H1 (cell line): ENCODE measurements around the gene CD81. TPM values are rescaled to one million over a fixed set of nuclear protein-coding genes. Genes with fewer than 3 reads are reported as not detected.

Source experiments
- CTCF ChIA-PET: fragments of 300-600 bp; sonication (Branson Sonifier 250); formaldehyde crosslinking; loops from one replicate; lab custom pipeline; 2021; ENCODE audit not compliant: partially characterized antibody; lab: Charles Lee
- POLR2A ChIA-PET: fragments of 300-600 bp; sonication (Branson Sonifier 250); formaldehyde crosslinking; loops from one replicate; lab custom pipeline; 2021; ENCODE audit warnings: inconsistent platforms; ENCODE audit not compliant: partially characterized antibody; lab: Charles Lee
- DNase-seq, 2 experiments: peaks; one replicate each; pipeline versions ENCODE4 v3.0.0 to v3.0.0-alpha.2; 2010 to 2022; ENCODE audit warnings: low spot score in 2 of 2, low read depth in 1 of 2, mixed read lengths in 1 of 2
- FAIRE-seq: peaks from 2 replicates; lab custom pipeline; 2011; peaks lifted over from hg19 to GRCh38; lab: Jason Lieb, UNC
- H2AFZ ChIP-seq: 2 replicates; pipeline ENCODE4 v1.8.1; 2012; ENCODE audit warnings: low read length, inconsistent platforms
- H2AK5ac ChIP-seq: 2 replicates; pipeline ENCODE4 v1.6.1; 2013; ENCODE audit warnings: low read depth, low read length
- H2BK120ac ChIP-seq: replicated peaks from 2 replicates; pipeline ENCODE3; 2013; ENCODE audit warnings: low read depth, low read length, inconsistent platforms
- H2BK12ac ChIP-seq: 2 replicates; pipeline ENCODE4 v1.6.1; 2013; ENCODE audit warnings: low read depth, low read length
- H2BK15ac ChIP-seq: 2 replicates; pipeline ENCODE4 v1.6.1; 2013; ENCODE audit warnings: low read length
- H2BK20ac ChIP-seq: 2 replicates; pipeline ENCODE4 v1.6.1; 2013; ENCODE audit warnings: low read length
- H2BK5ac ChIP-seq: 2 replicates; pipeline ENCODE4 v1.6.1; 2013; ENCODE audit warnings: low read depth, low read length
- H3K14ac ChIP-seq: 2 replicates; pipeline ENCODE4 v1.6.1; 2013; ENCODE audit warnings: inconsistent platforms; ENCODE audit not compliant: insufficient read length
- H3K18ac ChIP-seq: 2 replicates; pipeline ENCODE4 v1.6.1; 2013; ENCODE audit warnings: low read length; ENCODE audit errors: extremely low read depth
- H3K23ac ChIP-seq: 2 replicates; pipeline ENCODE4 v1.6.1; 2013; ENCODE audit warnings: inconsistent platforms; ENCODE audit not compliant: insufficient read length
- H3K23me2 ChIP-seq: 2 replicates; pipeline ENCODE4 v1.6.1; 2013; ENCODE audit warnings: low read depth, low read length
- H3K27ac ChIP-seq: 2 replicates; pipeline ENCODE4 v1.6.1; 2011; ENCODE audit warnings: low read depth, low read length, inconsistent platforms
- H3K27me3 ChIP-seq, 4 experiments: replicated peaks in 1 of 4; 1 replicate in 1 of 4; 2 replicates in 3 of 4; pipeline versions ENCODE4 v1.6.1 to v1.8.1; 2011 to 2013; ENCODE audit warnings: low read length in 3 of 4, mild to moderate bottlenecking in 3 of 4, inconsistent platforms in 2 of 4, mixed read lengths in 2 of 4, moderate library complexity in 1 of 4; ENCODE audit not compliant: control insufficient read depth in 3 of 4, insufficient read depth in 3 of 4; ENCODE audit errors: extremely low read depth in 1 of 4
- H3K36me3 ChIP-seq, 4 experiments: 2 replicates each; pipeline versions ENCODE4 v1.6.1 to v1.8.1; 2011 to 2013; ENCODE audit warnings: mild to moderate bottlenecking in 4 of 4, low read length in 3 of 4, moderate library complexity in 2 of 4, control low read depth in 1 of 4, inconsistent platforms in 1 of 4; ENCODE audit not compliant: insufficient read depth in 4 of 4, control insufficient read depth in 2 of 4
- H3K4ac ChIP-seq: replicated peaks from 2 replicates; pipeline ENCODE3; 2013; ENCODE audit warnings: low read length, low read depth, mixed read lengths, inconsistent platforms; ENCODE audit not compliant: insufficient read length
- H3K4me1 ChIP-seq, 4 experiments: replicated peaks in 1 of 4; 1 replicate in 1 of 4; 2 replicates in 3 of 4; pipeline versions ENCODE4 v1.6.1 to v1.8.1; 2011 to 2013; ENCODE audit warnings: low read length in 3 of 4, inconsistent platforms in 2 of 4, mixed read lengths in 1 of 4; ENCODE audit not compliant: insufficient read depth in 4 of 4, control insufficient read depth in 3 of 4
- H3K4me2 ChIP-seq, 2 experiments: 2 replicates each; pipeline versions ENCODE4 v1.6.1 to v1.8.1; 2011 to 2013; ENCODE audit warnings: low read depth in 2 of 2, low read length in 2 of 2, control low read depth in 1 of 2, inconsistent platforms in 1 of 2, mild to moderate bottlenecking in 1 of 2; ENCODE audit not compliant: insufficient read depth in 1 of 2
- H3K4me3 ChIP-seq, 4 experiments: fragments of 200-600, 300-600 bp in 1 of 4; sonication (generic), shearing (Covaris generic), sonication (Bioruptor Twin) in 1 of 4; 2 replicates each; pipeline versions ENCODE4 v1.5.1 to v1.8.1; 2011 to 2016; ENCODE audit warnings: low read length in 4 of 4, low read depth in 3 of 4, control low read depth in 2 of 4, inconsistent platforms in 2 of 4, mild to moderate bottlenecking in 2 of 4, mixed read lengths in 1 of 4, moderate library complexity in 1 of 4; ENCODE audit not compliant: insufficient read depth in 2 of 4; ENCODE audit errors: extremely low read depth in 1 of 4
- H3K56ac ChIP-seq: replicated peaks from 2 replicates; pipeline ENCODE3; 2013; ENCODE audit warnings: low read depth, mild to moderate bottlenecking, mixed read lengths, low read length, inconsistent platforms; ENCODE audit not compliant: insufficient read length
- H3K79me1 ChIP-seq: 2 replicates; pipeline ENCODE4 v1.6.1; 2013; ENCODE audit warnings: low read depth, low read length, control low read depth
- H3K79me2 ChIP-seq, 2 experiments: 2 replicates each; pipeline versions ENCODE4 v1.6.1 to v1.8.1; 2012 to 2013; ENCODE audit warnings: low read length in 2 of 2, mild to moderate bottlenecking in 2 of 2, inconsistent platforms in 1 of 2; ENCODE audit not compliant: insufficient read depth in 2 of 2, control insufficient read depth in 1 of 2
- H3K9ac ChIP-seq, 4 experiments: replicated peaks in 1 of 4; 1 replicate in 1 of 4; 2 replicates in 3 of 4; pipeline versions ENCODE4 v1.6.1 to v1.8.1; 2011 to 2013; ENCODE audit warnings: low read depth in 3 of 4, low read length in 3 of 4, control low read depth in 2 of 4, mild to moderate bottlenecking in 2 of 4, moderate library complexity in 2 of 4, inconsistent platforms in 1 of 4; ENCODE audit errors: extremely low read depth in 1 of 4
- H3K9me3 ChIP-seq, 2 experiments: 2 replicates each; pipeline versions ENCODE4 v1.6.1 to v1.8.1; 2012 to 2013; ENCODE audit warnings: mild to moderate bottlenecking in 2 of 2, moderate library complexity in 2 of 2, control low read depth in 1 of 2, inconsistent platforms in 1 of 2, low read depth in 1 of 2, low read length in 1 of 2, mixed read lengths in 1 of 2; ENCODE audit not compliant: insufficient read depth in 2 of 2
- H4K20me1 ChIP-seq, 2 experiments: replicated peaks in 1 of 2; 2 replicates each; pipeline versions ENCODE3 to v1.8.1; 2011 to 2013; ENCODE audit warnings: inconsistent platforms in 2 of 2, low read length in 2 of 2, mild to moderate bottlenecking in 1 of 2; ENCODE audit not compliant: insufficient read depth in 2 of 2, control insufficient read depth in 1 of 2
- H4K5ac ChIP-seq: 2 replicates; pipeline ENCODE4 v1.6.1; 2013; ENCODE audit warnings: low read length, low read depth, mixed read lengths, inconsistent platforms; ENCODE audit not compliant: insufficient read length
- H4K8ac ChIP-seq: 2 replicates; pipeline ENCODE4 v1.8.0; 2013; ENCODE audit warnings: mild to moderate bottlenecking, moderate library complexity, low read length, inconsistent platforms; ENCODE audit not compliant: insufficient read depth; ENCODE audit errors: extremely low read depth
- H4K91ac ChIP-seq: replicated peaks from 2 replicates; pipeline ENCODE3; 2013; ENCODE audit warnings: low read length, mixed read lengths, inconsistent platforms; ENCODE audit not compliant: insufficient read length
- PHF8 ChIP-seq: fragments of 200-600 bp; sonication (generic); conservative IDR thresholded peaks from 2 replicates; pipeline ENCODE4 v1.7.1; 2012; ENCODE audit warnings: low read depth, mild to moderate bottlenecking, inconsistent platforms, low read length, moderate library complexity
- POU5F1 ChIP-seq: IDR thresholded peaks from 2 replicates; pipeline ENCODE4 v1.6.1; 2011; ENCODE audit warnings: low read depth, mild to moderate bottlenecking, low read length, moderate library complexity
- RXRA ChIP-seq: IDR thresholded peaks from 2 replicates; pipeline ENCODE4 v1.6.1; 2011; ENCODE audit warnings: low read depth, mild to moderate bottlenecking, low read length, moderate library complexity; ENCODE audit not compliant: insufficient read depth
- WGBS, 2 experiments: shearing (Covaris generic) in 1 of 2; methylation state at CpG; one replicate each; pipeline versions ENCODE4 v1.1.6 to v1.1.7; 2013 to 2015; ENCODE audit warnings: low lambda C conversion rate in 2 of 2, mixed read lengths in 2 of 2, inconsistent platforms in 1 of 2, low coverage in 1 of 2, missing lambda C conversion rate in 1 of 2; ENCODE audit not compliant: insufficient replicate concordance in 2 of 2, insufficient coverage in 1 of 2, insufficient read length in 1 of 2; ENCODE audit errors: extremely low coverage in 1 of 2, missing lambda C conversion rate in 1 of 2; 5-methylcytosine and 5-hydroxymethylcytosine counted together
- polyA plus RNA-seq, 7 experiments: library from polyadenylated mRNA; depleted of rRNA in 3 of 7; stranded (reverse) in 5 of 7; unstranded in 2 of 7; fragments of >200 nt in 5 of 7; fragments of 200-250 nt in 2 of 7; gene quantifications; 1 replicate in 5 of 7; 2 replicates in 1 of 7; 4 replicates in 1 of 7; pipeline versions ENCODE4 v1.2.1 to v1.2.3, GENCODE V29; 2011 to 2013; ENCODE audit warnings: missing spikeins in 2 of 7, mixed read lengths in 2 of 7
- total RNA-seq: library from RNA; stranded (reverse); fragmentation: NEBNext Ultra II Directional; extraction: Animal tissue kit (Norgen Biotek cat#: 25700); gene quantifications from 2 replicates; pipeline ENCODE4 v1.2.1, GENCODE V29; 2021

Gene CD81
- total and polyA plus RNA-seq, 2 of the 8 experiments (the other 6 are each of a cell fraction or from before 2014, with no cell fraction given): 238 to 309 TPM

- no peak overlapping the region for H2BK15ac ChIP-seq
- CTCF ChIA-PET: interaction anchor here (1.0 to 1.5 kb wide), 2 partner anchors 91 to 92 kb away, joined by 4 to 5 read pairs; no protein-coding TSS in a partner anchor
- no peak for TF ChIP-seq RXRA
- TF ChIP-seq POU5F1: no peak
- TF ChIP-seq PHF8: no peak
Measured at GRCh38 chr11:2397005-2397404, 19.9 kb downstream of the CD81 start.

More at GRCh38 chr11:2397005-2397404, 19.9 kb downstream of the CD81 start:
- Histone ChIP-seq H3K36me3 (peaks cover 0 to 21% (median under 1%) of the 10 kb centered on the region in 4 experiments; a peak in 4 of 8 replicates), H4K20me1 (peaks cover 12 to 17% of the 10 kb centered on the region in 2 experiments), H2AFZ (no peak overlapping the region), H3K9me3 (no peaks in the 10 kb centered on the region), H3K4me1 (peaks cover 0 to 15% (median 6%) of the 10 kb centered on the region in 4 experiments; a peak in 5 of 7 replicates), H3K27ac (no peak overlapping the region), H4K91ac (no peak overlapping the region), H2BK5ac (no peak overlapping the region), H2AK5ac (no peak overlapping the region), H4K8ac (no peak overlapping the region), H2BK120ac (no peak overlapping the region), H3K23ac (no peak overlapping the region), H3K79me2 (peaks cover 0 to 12% of the 10 kb centered on the region in 2 experiments; a peak in 3 of 4 replicates), H3K18ac (no peak overlapping the region), H3K56ac (no peak overlapping the region), H4K5ac (no peak overlapping the region), H2BK20ac (no peak overlapping the region), H3K27me3 (no peaks in the 10 kb centered on the region), H3K9ac (no peak overlapping the region), H3K23me2 (peaks cover 12% of the 10 kb centered on the region), H3K79me1 (peaks cover 2% of the 10 kb centered on the region; the same call in 1 of the 2 replicates), H3K4ac (no peak overlapping the region), H2BK12ac (no peak overlapping the region), H3K14ac (no peak overlapping the region), H3K4me2 (no peak overlapping the region), H3K4me3 (no peak overlapping the region)
- FAIRE-seq: no peak
- WGBS, 2 experiments: 94% methylated on average over 11 of the region's 12 CpGs; no CpG with 5 or more reads in 1 of the 2 experiments
- no peak for DNase-seq
- POLR2A ChIA-PET: interaction anchor here (1.7 to 2.3 kb wide), 2 partner anchors 10 to 19 kb away, joined by 7 to 11 read pairs; no protein-coding TSS in a partner anchor
